Thyroid gland (tissue), 4 donors: ENCODE results near the gene CDC42BPA. TPM values are rescaled to one million over a fixed set of nuclear protein-coding genes. Genes with fewer than 3 reads are reported as not detected.

Experiments
- DNase-seq, 2 donors: peaks; one replicate each; pipeline ENCODE4 v3.0.0-alpha.2; 2019
- H3K27ac ChIP-seq, 3 donors: fragments of 200-600 bp; sonication (generic); 1 replicate in 2 of 3; 2 replicates in 1 of 3; pipeline ENCODE4 v1.5.1; 2016 to 2019; ENCODE audit warnings: mild to moderate bottlenecking in 1 of 3, moderate library complexity in 1 of 3
- H3K27me3 ChIP-seq: fragments of 200-600 bp; sonication (generic); one replicate; pipeline ENCODE4 v1.5.1; 2019
- H3K36me3 ChIP-seq, 2 donors: fragments of 200-600 bp; sonication (generic); one replicate each; pipeline ENCODE4 v1.5.1; 2016 to 2019
- H3K4me1 ChIP-seq, 2 donors: fragments of 200-600 bp; sonication (generic); one replicate each; pipeline ENCODE4 v1.5.1; 2017 to 2019
- H3K4me3 ChIP-seq, 3 donors: fragments of 200-600 bp; sonication (generic); replicated peaks in 1 of 3; 1 replicate in 2 of 3; 2 replicates in 1 of 3; pipeline ENCODE4 v1.5.1; 2016; ENCODE audit warnings: mild to moderate bottlenecking in 1 of 3
- H3K9me3 ChIP-seq: fragments of 200-600 bp; sonication (generic); one replicate; pipeline ENCODE4 v1.5.1; 2017
- CTCF ChIP-seq, 6 experiments: fragments of 200-600 bp in 3 of 6; fragments of 450-650 bp in 3 of 6; sonication (generic) in 3 of 6; IDR thresholded peaks; one replicate each; pipeline ENCODE4 v1.5.1; 2016 to 2019; ENCODE audit warnings: antibody characterized with exemption in 6 of 6, mild to moderate bottlenecking in 2 of 6, inconsistent platforms in 1 of 6, moderate library complexity in 1 of 6
- POLR2A ChIP-seq, 2 donors: fragments of 450-650 bp; IDR thresholded peaks; one replicate each; pipeline ENCODE4 v1.6.1; 2017; ENCODE audit warnings: antibody characterized with exemption in 2 of 2, mild to moderate bottlenecking in 2 of 2, moderate library complexity in 1 of 2
- WGBS, 2 donors: methylation state at CpG; one replicate each; pipeline ENCODE4 v1.1.5; 2017; 5-methylcytosine and 5-hydroxymethylcytosine counted together
- intact Hi-C: fragments of 100-400 bp; cut with DNase I; formaldehyde crosslinking; loops from one replicate; pipeline ENCODE4 v1.15.1; 2023
- total RNA-seq, 4 donors: library from RNA; depleted of rRNA; stranded (reverse); fragments of >200 nt; gene quantifications; one replicate each; pipeline ENCODE4 v1.2.3, GENCODE V29; 2016

CDC42BPA gene
- total RNA-seq, 4 donors from 2014 or later: 25.0 to 50.0 (median 30.5) TPM

DNA sequence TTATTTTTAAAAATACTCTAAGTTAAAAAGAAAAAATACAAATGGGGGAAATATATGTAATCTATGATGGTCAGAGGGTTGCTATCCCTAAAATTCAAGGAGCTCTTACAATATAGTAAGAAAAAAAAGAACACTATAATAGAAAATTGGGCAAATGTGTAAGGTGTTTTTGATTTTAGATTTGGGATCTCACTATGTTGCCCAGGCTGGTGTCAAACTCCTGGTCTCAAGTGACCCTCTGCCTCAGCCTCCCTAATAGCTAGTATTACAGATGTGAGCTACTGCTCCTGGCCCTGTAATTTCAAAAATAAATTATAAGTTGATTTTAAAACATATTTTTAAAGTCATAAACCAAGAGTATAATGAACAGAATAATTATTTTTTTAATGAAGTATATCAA lies 45.9 kb downstream of the CDC42BPA start:
- no peak overlapping the region for H3K27ac ChIP-seq
- H3K4me3 ChIP-seq: no peak overlapping the region
- DNase-seq: no peak
- no peaks in the 10 kb centered on the region for H3K27me3 ChIP-seq
- H3K4me1 ChIP-seq: peaks cover 6 to 12% of the 10 kb centered on the region in 2 donors
- no peaks in the 10 kb centered on the region for H3K36me3 ChIP-seq
- TF ChIP-seq POLR2A (IDR thresholded peaks at IDR 0.05) (no peak), CTCF (IDR thresholded peaks at IDR 0.05) (no peak)
- no peaks in the 10 kb centered on the region for H3K9me3 ChIP-seq
- intact Hi-C loops: no loop called here

DNA sequence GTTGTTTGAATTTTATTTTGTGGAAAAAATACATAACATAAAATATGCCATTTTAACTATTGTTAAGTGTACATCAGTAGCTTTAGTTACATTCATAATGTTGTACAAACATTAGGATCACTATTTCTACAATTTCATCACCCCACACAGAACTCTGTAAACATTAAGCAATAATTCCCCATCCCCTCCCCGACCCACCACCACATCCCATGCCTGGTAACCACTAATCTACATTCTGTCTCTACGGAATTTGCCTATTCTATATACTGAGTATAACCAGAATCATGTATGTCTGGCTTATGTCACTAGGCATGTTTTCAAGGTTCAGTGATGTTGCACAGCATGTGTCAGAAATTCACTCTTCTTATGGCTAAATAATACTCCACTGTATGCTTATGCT lies 47.7 kb downstream of the CDC42BPA start:
- WGBS, 2 donors: 93 to 96% methylated on average over 2 of the region's 2 CpGs

DNA sequence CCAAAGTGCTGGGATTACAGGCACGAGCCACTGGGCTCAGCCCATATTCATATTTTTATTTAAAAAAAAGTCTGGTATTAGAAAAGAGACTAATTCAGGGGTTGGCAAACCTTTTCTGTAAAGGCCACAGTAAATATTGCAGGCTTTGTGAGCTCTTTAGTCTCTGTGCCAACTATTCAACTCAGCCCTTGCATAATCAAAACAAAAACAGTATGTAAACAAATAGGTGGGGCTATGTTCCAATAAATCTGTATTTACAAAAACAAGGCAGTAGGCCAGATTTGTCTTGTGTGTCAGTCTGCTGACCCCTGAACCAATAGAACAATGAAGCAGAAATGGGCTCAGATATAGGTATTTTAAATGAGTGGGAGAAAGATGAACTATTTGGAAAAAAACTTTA lies 49.3 kb downstream of the CDC42BPA start:
- peaks cover 6 to 12% of the 10 kb centered on the region in 2 donors for H3K4me1 ChIP-seq

More for the DNA sequence above, 47.7 kb downstream of the CDC42BPA start:
- intact Hi-C loops: no loop called here
- TF ChIP-seq CTCF (IDR thresholded peaks at IDR 0.05) (no peak), POLR2A (IDR thresholded peaks at IDR 0.05) (no peak)
- no peak overlapping the region for H3K27ac ChIP-seq
- no peaks in the 10 kb centered on the region for H3K27me3 ChIP-seq
- H3K4me1 ChIP-seq: peaks cover 6 to 12% of the 10 kb centered on the region in 2 donors
- no peaks in the 10 kb centered on the region for H3K9me3 ChIP-seq
- no peak for DNase-seq
- no peaks in the 10 kb centered on the region for H3K36me3 ChIP-seq
- H3K4me3 ChIP-seq: no peak overlapping the region

GRCh38 chr1:227265891-227266290 lies 52.4 kb downstream of the CDC42BPA start:
- intact Hi-C loops: no loop called here
- TF ChIP-seq CTCF (IDR thresholded peaks at IDR 0.05) (no peak), POLR2A (IDR thresholded peaks at IDR 0.05) (no peak)
- WGBS, 2 donors: 95% methylated on average over 3 of the region's 3 CpGs
- Histone ChIP-seq H3K4me3 (no peak overlapping the region), H3K36me3 (no peaks in the 10 kb centered on the region), H3K4me1 (peaks cover 6 to 12% of the 10 kb centered on the region in 2 donors), H3K9me3 (no peaks in the 10 kb centered on the region), H3K27ac (no peak overlapping the region), H3K27me3 (no peaks in the 10 kb centered on the region)
- DNase-seq: no peak

More for the DNA sequence above, 49.3 kb downstream of the CDC42BPA start:
- no peak for DNase-seq
- Histone ChIP-seq H3K27ac (no peak overlapping the region), H3K9me3 (no peaks in the 10 kb centered on the region), H3K27me3 (no peaks in the 10 kb centered on the region), H3K4me3 (no peak overlapping the region), H3K36me3 (no peaks in the 10 kb centered on the region)
- intact Hi-C loops: no loop called here
- TF ChIP-seq POLR2A (IDR thresholded peaks at IDR 0.05) (no peak), CTCF (IDR thresholded peaks at IDR 0.05) (no peak)
- WGBS, 2 donors: 72 to 77% methylated on average over 1 of the region's 1 CpG

- TF ChIP-seq CTCF (IDR thresholded peaks at IDR 0.05) (no peak), POLR2A (IDR thresholded peaks at IDR 0.05) (no peak)
- H3K9me3 ChIP-seq: no peaks in the 10 kb centered on the region
- peaks cover 4 to 6% of the 10 kb centered on the region in 2 donors for H3K4me1 ChIP-seq
- H3K4me3 ChIP-seq: no peak overlapping the region
- DNase-seq: no peak
- WGBS, 2 donors: 92% methylated on average over 1 of the region's 1 CpG
- intact Hi-C loops: no loop called here
- no peaks in the 10 kb centered on the region for H3K36me3 ChIP-seq
- H3K27me3 ChIP-seq: no peaks in the 10 kb centered on the region
- no peak overlapping the region for H3K27ac ChIP-seq
Observed at GRCh38 chr1:227263869-227264268, 54.4 kb downstream of the CDC42BPA start.
